ENCODE measurements around the gene TDRKH. TPM values are rescaled to one million over a fixed set of nuclear protein-coding genes. Genes with fewer than 3 reads are reported as not detected.

Gene TDRKH
- total RNA-seq: 1 to 10 TPM; 1.1 to 5.3 (median 2.3) TPM

- H3K27me3 ChIP-seq: peaks cover 0 to 5% (median 0%) of the 10 kb centered on the region in 4 donors
- peak within 1 kb of the TSS in 3 of 4 donors; percentile 64 to 67 (median 64) for H3K27ac ChIP-seq
- peak within 1 kb of the TSS; percentile 51 to 83 (median 76) for H3K4me3 ChIP-seq
- H3K9me3 ChIP-seq: no peaks in the 10 kb centered on the region
- WGBS, 2 donors: 1% methylated on average over 37 to 48 of the region's 58 CpGs
- intact Hi-C loops (cut with DNase I): no loop called here
- DNase-seq: peak; percentile 93
- H3K4me1 ChIP-seq: peaks cover 4 to 32% (median 10%) of the 10 kb centered on the region in 3 donors
- TF ChIP-seq POLR2A (IDR thresholded peaks at IDR 0.05): peak in 3 of 4 donors; percentile 36 to 65 (median 54)
- TF ChIP-seq CTCF (IDR thresholded peaks at IDR 0.05): peak in 5 of 6 experiments; percentile 12 to 34 (median 26)
- H3K36me3 ChIP-seq: no peaks in the 10 kb centered on the region
Measured at GRCh38 chr1:151790071-151790939, at the start of gene TDRKH. TDRKH (minus strand) TSS chr1:151790500; CDS start chr1:151783022, 7,478 bp downstream.

- peaks cover 12 to 43% (median 21%) of the 10 kb centered on the region in 3 donors for H3K4me1 ChIP-seq
- TF ChIP-seq CTCF (IDR thresholded peaks at IDR 0.05) (peak in 4 of 6 experiments; percentile 5 to 34 (median 27)), POLR2A (IDR thresholded peaks at IDR 0.05) (peak in 3 of 4 donors; percentile 7 to 66 (median 37))
- H3K4me3 ChIP-seq: peak within 1 kb of the TSS; percentile 32 to 69 (median 51)
- H3K27me3 ChIP-seq: peaks cover 0 to 41% (median 0%) of the 10 kb centered on the region in 4 donors
- WGBS, 2 donors: 15% methylated on average over 5 to 32 of the region's 47 CpGs
- H3K36me3 ChIP-seq: no peaks in the 10 kb centered on the region
- peak within 1 kb of the TSS; percentile 75 to 88 (median 80) for H3K27ac ChIP-seq
- no peaks in the 10 kb centered on the region for H3K9me3 ChIP-seq
- no peak for DNase-seq
- intact Hi-C loops (cut with DNase I): no loop called here
Measured at GRCh38 chr1:151839457-151840403, 49.4 kb upstream of the TDRKH start, which contains the start of gene C2CD4D. C2CD4D (minus strand) TSS chr1:151839820; CDS start chr1:151838989, 831 bp downstream.

- peak overlapping the region; percentile 32 to 69 (median 51) for H3K4me3 ChIP-seq
- H3K4me1 ChIP-seq: peaks cover 12 to 43% (median 21%) of the 10 kb centered on the region in 3 donors
- intact Hi-C loops (cut with DNase I): no loop called here
- H3K36me3 ChIP-seq: no peaks in the 10 kb centered on the region
- WGBS, 2 donors: 54 to 60% methylated on average over 15 of the region's 16 CpGs
- no peaks in the 10 kb centered on the region for H3K9me3 ChIP-seq
- TF ChIP-seq CTCF (IDR thresholded peaks at IDR 0.05): no peak
- TF ChIP-seq POLR2A (IDR thresholded peaks at IDR 0.05): no peak
- H3K27ac ChIP-seq: peak overlapping the region; percentile 75 to 88 (median 80)
- peaks cover 0 to 41% (median 0%) of the 10 kb centered on the region in 4 donors for H3K27me3 ChIP-seq
- DNase-seq: no peak
Measured at GRCh38 chr1:151839082-151839412, 48.7 kb upstream of the TDRKH start.

GRCh38 chr1:151838222-151839081 lies 48.2 kb upstream of the TDRKH start:
- peak overlapping the region; percentile 32 to 69 (median 51) for H3K4me3 ChIP-seq
- H3K36me3 ChIP-seq: no peaks in the 10 kb centered on the region
- H3K4me1 ChIP-seq: peaks cover 12 to 47% (median 21%) of the 10 kb centered on the region in 3 donors
- no peak for DNase-seq
- 60% methylated on average over 4 of the region's 117 CpGs; no CpG with 5 or more reads in 1 of the 2 donors for WGBS, 2 donors
- intact Hi-C loops (cut with DNase I): no loop called here
- TF ChIP-seq CTCF (IDR thresholded peaks at IDR 0.05) (no peak), POLR2A (IDR thresholded peaks at IDR 0.05) (no peak)
- peaks cover 0 to 41% (median 0%) of the 10 kb centered on the region in 4 donors for H3K27me3 ChIP-seq
- peak overlapping the region in 3 of 4 donors; percentile 68 to 88 (median 76) for H3K27ac ChIP-seq
- no peaks in the 10 kb centered on the region for H3K9me3 ChIP-seq

Data from esophagus squamous epithelium (tissue), 5 donors.